Stomach (tissue), 9 donors: ENCODE data around the gene PSD. TPM values are rescaled to one million over a fixed set of nuclear protein-coding genes. Genes with fewer than 3 reads are reported as not detected.
A peak's percentile ranks its signal among the peaks of the same experiment; 100 is the strongest.

Experiments used
- DNase-seq, 2 donors: peaks; one replicate each; pipeline versions ENCODE4 v3.0.0 to v3.0.0-alpha.2; 2013 to 2019
- H3K27ac ChIP-seq, 5 donors: fragments of 200-600 bp in 4 of 5; sonication (generic) in 4 of 5; one replicate each; pipeline ENCODE4 v1.5.1; 2013 to 2019; ENCODE audit warnings: mild to moderate bottlenecking in 1 of 5, moderate library complexity in 1 of 5
- H3K27me3 ChIP-seq, 3 donors: fragments of 200-600 bp; sonication (generic); one replicate each; pipeline ENCODE4 v1.5.1; 2017 to 2019; ENCODE audit warnings: mixed run types in 1 of 3
- H3K36me3 ChIP-seq, 4 donors: fragments of 200-600 bp; sonication (generic); 1 replicate in 3 of 4; 2 replicates in 1 of 4; pipeline ENCODE4 v1.5.1; 2016 to 2019
- H3K4me1 ChIP-seq, 4 donors: fragments of 200-600 bp; sonication (generic); one replicate each; pipeline ENCODE4 v1.5.1; 2016 to 2019
- H3K4me3 ChIP-seq, 4 donors: fragments of 200-600 bp; sonication (generic) in 3 of 4; one replicate each; pipeline ENCODE4 v1.5.1; 2016 to 2019; ENCODE audit warnings: mild to moderate bottlenecking in 1 of 4
- H3K9me3 ChIP-seq, 4 donors: fragments of 200-600 bp; sonication (generic); one replicate each; pipeline ENCODE4 v1.5.1; 2016 to 2019
- CTCF ChIP-seq, 7 experiments: fragments of 450-650 bp in 4 of 7; fragments of 200-600 bp in 3 of 7; sonication (generic) in 3 of 7; IDR thresholded peaks; one replicate each; pipeline ENCODE4 v1.5.1; 2016 to 2019; ENCODE audit warnings: antibody characterized with exemption in 7 of 7, control low read depth in 2 of 7, mild to moderate bottlenecking in 1 of 7
- EP300 ChIP-seq: sonication (generic); formaldehyde crosslinking; IDR thresholded peaks from one replicate; pipeline ENCODE4 v1.6.1; 2017; ENCODE audit warnings: antibody characterized with exemption
- POLR2A ChIP-seq, 4 donors: fragments of 450-650 bp; IDR thresholded peaks; one replicate each; pipeline ENCODE4 v1.6.1; 2016; ENCODE audit warnings: antibody characterized with exemption in 4 of 4, control low read depth in 2 of 4, mild to moderate bottlenecking in 1 of 4, moderate library complexity in 1 of 4
- POLR2AphosphoS5 ChIP-seq, 3 donors: sonication (generic); formaldehyde crosslinking; IDR thresholded peaks; one replicate each; pipeline ENCODE4 v1.6.1; 2016; ENCODE audit warnings: antibody characterized with exemption in 3 of 3
- WGBS, 5 donors: extraction: QIAGEN DNeasy Blood & Tissue Kit in 3 of 5; methylation state at CpG; one replicate each; pipeline versions ENCODE4 v1.1.5 to v1.1.7; 2013 to 2018; 5-methylcytosine and 5-hydroxymethylcytosine counted together
- intact Hi-C: fragments of 100-400 bp; cut with DNase I; formaldehyde crosslinking; loops from one replicate; pipeline ENCODE4 v1.15.1; 2023; ENCODE audit warnings: low total_unique reads
- polyA plus RNA-seq, 3 donors: library from polyadenylated mRNA; stranded (reverse); fragments of 200-250 nt; gene quantifications; one replicate each; pipeline ENCODE4 v1.2.3, GENCODE V29; 2013
- total RNA-seq, 5 donors: library from RNA; depleted of rRNA; stranded (reverse); fragments of >200 nt; gene quantifications; one replicate each; pipeline versions ENCODE4 v1.1.0 to v1.2.3, GENCODE V29; 2014 to 2016
- donor health status: healthy with polysubstance abuse.
- donor health status: Bipolar disorder and iron deficiency.
- donor health status: healthy.

PSD gene
- total and polyA plus RNA-seq, 8 donors, result 2.2 to 74.7 (median 24.5) TPM

- no peaks in the 10 kb centered on the region for H3K27me3 ChIP-seq
- intact Hi-C loops, result no loop called here
- no peaks in the 10 kb centered on the region for H3K9me3 ChIP-seq
- peaks cover 33 to 70% (median 57%) of the 10 kb centered on the region in 4 donors for H3K4me1 ChIP-seq
- peak overlapping the region in 4 of 5 donors; percentile 96 to 99 (median 98) for H3K27ac ChIP-seq
- DNase-seq, result no peak
- H3K4me3 ChIP-seq, result peak overlapping the region; percentile 58 to 68 (median 62)
- no peak for TF ChIP-seq POLR2AphosphoS5 (IDR thresholded peaks at IDR 0.05)
- TF ChIP-seq POLR2A (IDR thresholded peaks at IDR 0.05), result no peak
- TF ChIP-seq CTCF (IDR thresholded peaks at IDR 0.05), result no peak
- TF ChIP-seq EP300, result no peak
- H3K36me3 ChIP-seq, result peaks cover 11 to 42% (median 39%) of the 10 kb centered on the region in 4 donors
- WGBS, 5 donors, result 83 to 91% (median 89%) methylated on average over 2 to 12 of the region's 12 CpGs
These were observed 21.8 kb downstream of the PSD start for GRCh38 chr10:102396730-102397151.

- peak overlapping the region; percentile 58 to 68 (median 62) for H3K4me3 ChIP-seq
- intact Hi-C loops, result no loop called here
- peaks cover 6 to 38% (median 35%) of the 10 kb centered on the region in 4 donors for H3K36me3 ChIP-seq
- no peaks in the 10 kb centered on the region for H3K27me3 ChIP-seq
- peak in 1 of 2 donors; percentile 43 for DNase-seq
- H3K27ac ChIP-seq, result peak overlapping the region; percentile 96 to 99 (median 98)
- no peaks in the 10 kb centered on the region for H3K9me3 ChIP-seq
- no peak for TF ChIP-seq POLR2AphosphoS5 (IDR thresholded peaks at IDR 0.05)
- TF ChIP-seq EP300, result no peak
- no peak for TF ChIP-seq CTCF (IDR thresholded peaks at IDR 0.05)
- TF ChIP-seq POLR2A (IDR thresholded peaks at IDR 0.05), result no peak
- WGBS, 5 donors, result 38 to 60% (median 41%) methylated on average over 2 to 4 of the region's 4 CpGs
- H3K4me1 ChIP-seq, result peaks cover 33 to 66% (median 56%) of the 10 kb centered on the region in 4 donors
These were observed 22.3 kb downstream of the PSD start for GRCh38 chr10:102396317-102396650.

- intact Hi-C loops, result no loop called here
- Histone ChIP-seq H3K27me3 (no peaks in the 10 kb centered on the region), H3K36me3 (peaks cover 1 to 31% (median 28%) of the 10 kb centered on the region in 4 donors), H3K9me3 (no peaks in the 10 kb centered on the region), H3K4me3 (peak within 1 kb of the TSS; percentile 58 to 68 (median 62)), H3K4me1 (peaks cover 33 to 66% (median 56%) of the 10 kb centered on the region in 4 donors), H3K27ac (peak within 1 kb of the TSS; percentile 96 to 99 (median 98))
- WGBS, 5 donors, result 0 to 1% (median 0%) methylated on average over 20 to 42 of the region's 42 CpGs
- TF ChIP-seq POLR2A (IDR thresholded peaks at IDR 0.05) (peak in 1 of 4 donors; percentile 18), EP300 (peak; percentile 46), CTCF (IDR thresholded peaks at IDR 0.05) (no peak), POLR2AphosphoS5 (IDR thresholded peaks at IDR 0.05) (peak; percentile 63 to 78 (median 77))
- DNase-seq, result peak; percentile 92 to 97
These were observed 22.9 kb downstream of the PSD start, which contains the start of gene NFKB2 for GRCh38 chr10:102395400-102396316. Gene NFKB2, plus strand, starts transcription at chr10:102395705. Its CDS starts 255 bp downstream, at chr10:102395960.

GRCh38 chr10:102394801-102395399 is 23.7 kb downstream of the PSD start:
- peak overlapping the region; percentile 96 to 99 (median 98) for H3K27ac ChIP-seq
- intact Hi-C loops, result no loop called here
- peaks cover 31 to 58% (median 51%) of the 10 kb centered on the region in 4 donors for H3K4me1 ChIP-seq
- no peaks in the 10 kb centered on the region for H3K27me3 ChIP-seq
- no peak for TF ChIP-seq POLR2A (IDR thresholded peaks at IDR 0.05)
- TF ChIP-seq POLR2AphosphoS5 (IDR thresholded peaks at IDR 0.05), result no peak
- no peak for TF ChIP-seq EP300
- TF ChIP-seq CTCF (IDR thresholded peaks at IDR 0.05), result no peak
- 0 to 1% (median 0%) methylated on average over 21 to 35 of the region's 35 CpGs for WGBS, 5 donors
- peaks cover 0 to 24% (median 21%) of the 10 kb centered on the region in 4 donors for H3K36me3 ChIP-seq
- H3K4me3 ChIP-seq, result peak overlapping the region; percentile 58 to 68 (median 62)
- H3K9me3 ChIP-seq, result no peaks in the 10 kb centered on the region
- peak in 1 of 2 donors; percentile 40 for DNase-seq
